ENCODE measurements around the gene VAMP5. TPM values are rescaled to one million over a fixed set of nuclear protein-coding genes. Genes with fewer than 3 reads are reported as not detected.
"Not testable (repeated sequence)": the region's sequence is repeated elsewhere in the genome, so short reads cannot be mapped to it uniquely, and the experiment has no call there.

The VAMP5 gene
- total RNA-seq, 6 donors from 2014 or later = 20.5 to 105 (median 44.0) TPM

DNA sequence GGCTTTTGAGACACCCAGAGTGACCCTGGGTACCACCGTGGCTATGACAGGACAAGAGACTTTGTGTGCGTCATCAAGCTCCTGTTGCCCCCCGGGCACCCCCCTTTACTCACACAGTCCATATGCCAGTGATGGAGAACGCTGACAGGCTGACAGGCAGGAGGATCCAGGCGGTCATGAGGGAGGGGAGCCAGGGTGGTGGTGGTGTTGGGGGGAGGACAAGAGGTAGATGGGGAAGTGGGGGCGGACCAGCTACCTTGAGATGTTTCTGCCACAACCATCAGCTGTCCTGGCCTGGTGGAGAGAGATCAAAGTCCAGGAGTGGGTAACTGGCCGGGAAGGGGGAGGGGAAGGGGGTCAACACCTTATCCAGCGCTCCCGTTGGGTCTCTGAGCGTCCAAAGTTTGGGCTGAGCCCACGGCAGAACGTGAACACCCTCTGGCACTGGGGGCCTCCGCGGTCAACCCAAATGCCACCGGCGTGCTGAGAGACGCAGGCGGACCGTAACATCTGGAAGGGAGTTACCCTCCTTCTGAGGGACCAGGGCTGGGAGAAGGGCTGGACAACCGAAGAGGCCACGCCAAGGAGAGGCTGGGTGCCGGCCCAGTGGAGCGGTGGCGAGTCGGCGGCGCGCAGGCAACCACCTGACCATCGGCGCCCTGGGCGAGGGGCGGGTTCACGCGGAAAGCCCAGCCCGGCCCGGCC lies 17.7 kb downstream of the VAMP5 start:
- H3K4me1 ChIP-seq = peaks cover 39 to 63% (median 46%) of the 10 kb centered on the region in 4 donors

GRCh38 chr2:85602476-85603234 lies 18.4 kb downstream of the VAMP5 start, which contains the start of gene TMEM150A:
TMEM150A (minus strand) TSS chr2:85602698; CDS start chr2:85601948, 750 bp downstream.
- peak; percentile 97 to 99 for DNase-seq
- peak; percentile 94 to 98 for ATAC-seq (ENCODE audit: low FRiP score in 2 of 2)
- H3K4me1 ChIP-seq = peaks cover 38 to 65% (median 49%) of the 10 kb centered on the region in 4 donors
- 0% methylated on average over 29 of the region's 73 CpGs; no CpG with 5 or more reads in 1 of the 2 donors for WGBS, 2 donors
- no peaks in the 10 kb centered on the region for H3K27me3 ChIP-seq
- no peaks in the 10 kb centered on the region for H3K9me3 ChIP-seq
- H3K4me3 ChIP-seq = peak within 1 kb of the TSS; percentile 64 to 85 (median 75)
- H3K36me3 ChIP-seq = peaks cover 1 to 33% (median 14%) of the 10 kb centered on the region in 4 donors
- peak in 1 of 4 donors; percentile 2 for TF ChIP-seq EP300 (IDR thresholded peaks at IDR 0.05)
- peak in 3 of 4 donors; percentile 72 to 96 (median 93) for TF ChIP-seq POLR2A (IDR thresholded peaks at IDR 0.05)
- TF ChIP-seq POLR2AphosphoS5 (IDR thresholded peaks at IDR 0.05) = peak; percentile 70 to 77
- TF ChIP-seq CTCF (IDR thresholded peaks at IDR 0.05) = peak; percentile 47 to 90 (median 76)
- peak within 1 kb of the TSS; percentile 87 to 92 (median 92) for H3K27ac ChIP-seq

More for the DNA sequence above, 17.7 kb downstream of the VAMP5 start:
- Histone ChIP-seq H3K36me3 (peaks cover 8 to 37% (median 21%) of the 10 kb centered on the region in 4 donors), H3K4me3 (peak overlapping the region; percentile 42 to 80 (median 67)), H3K9me3 (no peaks in the 10 kb centered on the region), H3K27ac (peak overlapping the region; percentile 87 to 92 (median 92)), H3K27me3 (no peaks in the 10 kb centered on the region)
- ATAC-seq (ENCODE audit: low FRiP score in 2 of 2) (peak; percentile 27 to 86), DNase-seq (peak in 1 of 2 donors; percentile 77)
- TF ChIP-seq CTCF (IDR thresholded peaks at IDR 0.05) = no peak
- no peak for TF ChIP-seq POLR2A (IDR thresholded peaks at IDR 0.05)
- no peak for TF ChIP-seq EP300 (IDR thresholded peaks at IDR 0.05)
- TF ChIP-seq POLR2AphosphoS5 (IDR thresholded peaks at IDR 0.05) = no peak
- 7 to 18% methylated on average over 6 to 18 of the region's 36 CpGs for WGBS, 2 donors

GRCh38 chr2:85604133-85604444 lies 19.9 kb downstream of the VAMP5 start:
- Histone ChIP-seq H3K36me3 (peaks cover under 1 to 33% (median 10%) of the 10 kb centered on the region in 4 donors), H3K27ac (peak overlapping the region; percentile 87 to 92 (median 92)), H3K4me1 (peaks cover 44 to 73% (median 62%) of the 10 kb centered on the region in 4 donors), H3K4me3 (peak overlapping the region in 3 of 4 donors; percentile 64 to 80 (median 70))
- not testable (repeated sequence) for H3K9me3 ChIP-seq; H3K27me3 ChIP-seq; ATAC-seq (ENCODE audit: low FRiP score in 2 of 2); DNase-seq
- 76 to 78% methylated on average over 3 of the region's 3 CpGs for WGBS, 2 donors

- WGBS, 2 donors = 53 to 56% methylated on average over 5 to 6 of the region's 6 CpGs
- Histone ChIP-seq H3K9me3 (no peaks in the 10 kb centered on the region), H3K36me3 (peaks cover 4 to 33% (median 14%) of the 10 kb centered on the region in 4 donors), H3K27ac (peak overlapping the region; percentile 87 to 92 (median 92)), H3K27me3 (no peaks in the 10 kb centered on the region), H3K4me3 (peak overlapping the region in 2 of 4 donors; percentile 64 to 80), H3K4me1 (peaks cover 44 to 80% (median 65%) of the 10 kb centered on the region in 4 donors)
- no peak for ATAC-seq (ENCODE audit: low FRiP score in 2 of 2)
- DNase-seq = no peak
- TF ChIP-seq EP300 (IDR thresholded peaks at IDR 0.05) (no peak), POLR2A (IDR thresholded peaks at IDR 0.05) (peak in 1 of 4 donors; percentile 28)
Observed at GRCh38 chr2:85604568-85605339, 20.5 kb downstream of the VAMP5 start.

GRCh38 chr2:85605406-85606115 lies 21.3 kb downstream of the VAMP5 start:
- no peak for ATAC-seq (ENCODE audit: low FRiP score in 2 of 2)
- Histone ChIP-seq H3K36me3 (peaks cover 4 to 26% (median 14%) of the 10 kb centered on the region in 4 donors), H3K4me3 (peak overlapping the region in 1 of 4 donors; percentile 4), H3K9me3 (no peaks in the 10 kb centered on the region), H3K27me3 (no peaks in the 10 kb centered on the region), H3K4me1 (peaks cover 46 to 88% (median 69%) of the 10 kb centered on the region in 4 donors), H3K27ac (peak overlapping the region; percentile 87 to 92 (median 92))
- 51 to 57% methylated on average over 4 of the region's 4 CpGs for WGBS, 2 donors
- TF ChIP-seq POLR2AphosphoS5 (IDR thresholded peaks at IDR 0.05) (peak in 1 of 2 donors; percentile 40), EP300 (IDR thresholded peaks at IDR 0.05) (peak in 1 of 4 donors; percentile 9), POLR2A (IDR thresholded peaks at IDR 0.05) (no peak)
- no peak for DNase-seq
